ENCODE results near the gene LETMD1.
A peak's percentile ranks its signal among the peaks of the same experiment; 100 is the strongest.

The LETMD1 gene

GRCh38 chr12:51027342-51027835 is 20.7 kb upstream of the LETMD1 start:
- Histone ChIP-seq H3K4me3 (ENCODE audit: low read depth in 1 of 2, low read length in 2 of 2) (no peak overlapping the region), H3K36me3 (ENCODE audit: control insufficient read depth in 1 of 2, insufficient read depth in 2 of 2, low read length in 2 of 2) (peaks cover 0 to 10% of the 10 kb centered on the region in 2 donors), H3K27me3 (ENCODE audit: low read depth, low read length) (no peaks in the 10 kb centered on the region), H3K4me1 (ENCODE audit: control insufficient read depth in 1 of 2, insufficient read depth in 2 of 2, low read length in 2 of 2) (peaks cover 6 to 8% of the 10 kb centered on the region in 2 donors), H3K9me3 (ENCODE audit: control insufficient read depth in 1 of 2, low read length in 2 of 2) (no peaks in the 10 kb centered on the region), H3K27ac (ENCODE audit: low read length) (no peak overlapping the region)

- Histone ChIP-seq H3K27me3 (ENCODE audit: low read depth, low read length) (no peaks in the 10 kb centered on the region), H3K27ac (ENCODE audit: low read length) (peak overlapping the region; percentile 1), H3K9me3 (ENCODE audit: control insufficient read depth in 1 of 2, low read length in 2 of 2) (no peaks in the 10 kb centered on the region), H3K4me3 (ENCODE audit: low read depth in 1 of 2, low read length in 2 of 2) (no peak overlapping the region), H3K36me3 (ENCODE audit: control insufficient read depth in 1 of 2, insufficient read depth in 2 of 2, low read length in 2 of 2) (peaks cover 0 to 10% of the 10 kb centered on the region in 2 donors), H3K4me1 (ENCODE audit: control insufficient read depth in 1 of 2, insufficient read depth in 2 of 2, low read length in 2 of 2) (peaks cover 6 to 8% of the 10 kb centered on the region in 2 donors)
Measured at GRCh38 chr12:51028126-51028812, 19.9 kb upstream of the LETMD1 start.

- peaks cover 3 to 8% of the 10 kb centered on the region in 2 donors for H3K4me1 ChIP-seq (ENCODE audit: control insufficient read depth in 1 of 2, insufficient read depth in 2 of 2, low read length in 2 of 2)
- no peaks in the 10 kb centered on the region for H3K27me3 ChIP-seq (ENCODE audit: low read depth, low read length)
- H3K36me3 ChIP-seq (ENCODE audit: control insufficient read depth in 1 of 2, insufficient read depth in 2 of 2, low read length in 2 of 2) = peaks cover 0 to 10% of the 10 kb centered on the region in 2 donors
- H3K27ac ChIP-seq (ENCODE audit: low read length) = peak overlapping the region; percentile 1
- no peak overlapping the region for H3K4me3 ChIP-seq (ENCODE audit: low read depth in 1 of 2, low read length in 2 of 2)
- H3K9me3 ChIP-seq (ENCODE audit: control insufficient read depth in 1 of 2, low read length in 2 of 2) = no peaks in the 10 kb centered on the region
Measured at GRCh38 chr12:51028813-51029150, 19.3 kb upstream of the LETMD1 start.

GRCh38 chr12:51033048-51033447 is 15.1 kb upstream of the LETMD1 start:
- Histone ChIP-seq H3K4me3 (ENCODE audit: low read depth in 1 of 2, low read length in 2 of 2) (no peak overlapping the region), H3K36me3 (ENCODE audit: control insufficient read depth in 1 of 2, insufficient read depth in 2 of 2, low read length in 2 of 2) (no peaks in the 10 kb centered on the region), H3K9me3 (ENCODE audit: control insufficient read depth in 1 of 2, low read length in 2 of 2) (no peaks in the 10 kb centered on the region), H3K27ac (ENCODE audit: low read length) (no peak overlapping the region), H3K4me1 (ENCODE audit: control insufficient read depth in 1 of 2, insufficient read depth in 2 of 2, low read length in 2 of 2) (no peaks in the 10 kb centered on the region), H3K27me3 (ENCODE audit: low read depth, low read length) (no peaks in the 10 kb centered on the region)

- Histone ChIP-seq H3K4me3 (ENCODE audit: low read depth in 1 of 2, low read length in 2 of 2) (no peak overlapping the region), H3K27me3 (ENCODE audit: low read depth, low read length) (no peaks in the 10 kb centered on the region), H3K27ac (ENCODE audit: low read length) (no peak overlapping the region), H3K36me3 (ENCODE audit: control insufficient read depth in 1 of 2, insufficient read depth in 2 of 2, low read length in 2 of 2) (no peaks in the 10 kb centered on the region), H3K4me1 (ENCODE audit: control insufficient read depth in 1 of 2, insufficient read depth in 2 of 2, low read length in 2 of 2) (no peaks in the 10 kb centered on the region), H3K9me3 (ENCODE audit: control insufficient read depth in 1 of 2, low read length in 2 of 2) (no peaks in the 10 kb centered on the region)
Measured at GRCh38 chr12:51033457-51034089, 14.6 kb upstream of the LETMD1 start.

GRCh38 chr12:51036279-51036678 is 11.8 kb upstream of the LETMD1 start:
- no peak overlapping the region for H3K4me3 ChIP-seq (ENCODE audit: low read depth in 1 of 2, low read length in 2 of 2)
- no peaks in the 10 kb centered on the region for H3K9me3 ChIP-seq (ENCODE audit: control insufficient read depth in 1 of 2, low read length in 2 of 2)
- H3K36me3 ChIP-seq (ENCODE audit: control insufficient read depth in 1 of 2, insufficient read depth in 2 of 2, low read length in 2 of 2) = no peaks in the 10 kb centered on the region
- H3K4me1 ChIP-seq (ENCODE audit: control insufficient read depth in 1 of 2, insufficient read depth in 2 of 2, low read length in 2 of 2) = no peaks in the 10 kb centered on the region
- no peak overlapping the region for H3K27ac ChIP-seq (ENCODE audit: low read length)
- no peaks in the 10 kb centered on the region for H3K27me3 ChIP-seq (ENCODE audit: low read depth, low read length)

- H3K9me3 ChIP-seq (ENCODE audit: control insufficient read depth in 1 of 2, low read length in 2 of 2) = no peaks in the 10 kb centered on the region
- peaks cover 11 to 16% of the 10 kb centered on the region in 2 donors for H3K36me3 ChIP-seq (ENCODE audit: control insufficient read depth in 1 of 2, insufficient read depth in 2 of 2, low read length in 2 of 2)
- H3K4me1 ChIP-seq (ENCODE audit: control insufficient read depth in 1 of 2, insufficient read depth in 2 of 2, low read length in 2 of 2) = peaks cover 11 to 28% of the 10 kb centered on the region in 2 donors
- no peaks in the 10 kb centered on the region for H3K27me3 ChIP-seq (ENCODE audit: low read depth, low read length)
- H3K4me3 ChIP-seq (ENCODE audit: low read depth in 1 of 2, low read length in 2 of 2) = peak overlapping the region; percentile 74 to 88
- H3K27ac ChIP-seq (ENCODE audit: low read length) = peak overlapping the region; percentile 95
Measured at GRCh38 chr12:51048661-51049251, 629 bp downstream of the LETMD1 start.

- Histone ChIP-seq H3K9me3 (ENCODE audit: control insufficient read depth in 1 of 2, low read length in 2 of 2) (no peaks in the 10 kb centered on the region), H3K27ac (ENCODE audit: low read length) (peak overlapping the region; percentile 95), H3K27me3 (ENCODE audit: low read depth, low read length) (no peaks in the 10 kb centered on the region), H3K4me3 (ENCODE audit: low read depth in 1 of 2, low read length in 2 of 2) (peak overlapping the region; percentile 74 to 88), H3K4me1 (ENCODE audit: control insufficient read depth in 1 of 2, insufficient read depth in 2 of 2, low read length in 2 of 2) (peaks cover 11 to 28% of the 10 kb centered on the region in 2 donors), H3K36me3 (ENCODE audit: control insufficient read depth in 1 of 2, insufficient read depth in 2 of 2, low read length in 2 of 2) (peaks cover 18 to 24% of the 10 kb centered on the region in 2 donors)
Measured at GRCh38 chr12:51049525-51049924, 1.4 kb downstream of the LETMD1 start.

DNA sequence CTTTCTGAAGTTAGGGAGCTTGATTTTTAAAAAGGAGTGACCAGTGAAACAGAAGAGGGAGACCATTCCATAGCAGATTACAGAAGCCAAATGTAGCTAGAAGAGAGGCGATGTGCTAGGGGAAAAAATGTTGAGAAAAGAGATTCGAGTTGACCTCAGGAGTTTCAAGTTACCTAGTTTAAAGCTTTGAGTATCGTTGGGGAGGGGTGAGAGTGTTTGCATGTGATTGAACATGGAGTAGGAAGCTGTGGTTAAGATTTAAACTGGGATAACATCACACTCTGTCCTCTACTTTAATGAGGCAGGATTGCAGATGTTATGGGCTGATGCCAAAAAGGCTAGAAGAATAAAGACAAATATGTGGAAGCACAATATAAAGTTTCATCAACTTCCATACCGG is 3.7 kb downstream of the LETMD1 start:
- Histone ChIP-seq H3K9me3 (ENCODE audit: control insufficient read depth in 1 of 2, low read length in 2 of 2) (no peaks in the 10 kb centered on the region), H3K36me3 (ENCODE audit: control insufficient read depth in 1 of 2, insufficient read depth in 2 of 2, low read length in 2 of 2) (peaks cover 30 to 44% of the 10 kb centered on the region in 2 donors), H3K4me1 (ENCODE audit: control insufficient read depth in 1 of 2, insufficient read depth in 2 of 2, low read length in 2 of 2) (peaks cover 11 to 25% of the 10 kb centered on the region in 2 donors), H3K4me3 (ENCODE audit: low read depth in 1 of 2, low read length in 2 of 2) (no peak overlapping the region), H3K27ac (ENCODE audit: low read length) (no peak overlapping the region), H3K27me3 (ENCODE audit: low read depth, low read length) (no peaks in the 10 kb centered on the region)

DNA sequence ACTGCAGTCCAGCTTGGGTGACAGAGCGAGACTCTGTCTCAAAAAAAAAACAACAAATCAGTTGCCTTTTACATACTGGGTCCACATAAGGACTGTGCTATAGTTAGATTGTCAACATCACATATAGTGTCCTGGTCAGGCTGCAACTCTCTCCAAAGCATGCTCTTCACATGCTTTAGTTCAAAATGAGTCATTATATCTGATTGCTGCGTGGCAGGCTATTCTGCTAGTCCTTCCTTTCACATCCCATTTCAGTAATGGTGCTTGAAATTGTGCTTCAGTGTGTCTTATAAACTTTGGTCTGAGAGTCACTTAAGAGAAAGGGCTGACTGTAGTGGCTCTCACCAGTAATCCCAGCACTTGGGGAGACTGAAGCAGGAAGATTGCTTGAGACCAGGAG is 6.9 kb downstream of the LETMD1 start:
- no peak overlapping the region for H3K27ac ChIP-seq (ENCODE audit: low read length)
- no peaks in the 10 kb centered on the region for H3K4me1 ChIP-seq (ENCODE audit: control insufficient read depth in 1 of 2, insufficient read depth in 2 of 2, low read length in 2 of 2)
- no peak overlapping the region for H3K4me3 ChIP-seq (ENCODE audit: low read depth in 1 of 2, low read length in 2 of 2)
- peaks cover 47 to 74% of the 10 kb centered on the region in 2 donors for H3K36me3 ChIP-seq (ENCODE audit: control insufficient read depth in 1 of 2, insufficient read depth in 2 of 2, low read length in 2 of 2)
- no peaks in the 10 kb centered on the region for H3K9me3 ChIP-seq (ENCODE audit: control insufficient read depth in 1 of 2, low read length in 2 of 2)
- H3K27me3 ChIP-seq (ENCODE audit: low read depth, low read length) = no peaks in the 10 kb centered on the region

DNA sequence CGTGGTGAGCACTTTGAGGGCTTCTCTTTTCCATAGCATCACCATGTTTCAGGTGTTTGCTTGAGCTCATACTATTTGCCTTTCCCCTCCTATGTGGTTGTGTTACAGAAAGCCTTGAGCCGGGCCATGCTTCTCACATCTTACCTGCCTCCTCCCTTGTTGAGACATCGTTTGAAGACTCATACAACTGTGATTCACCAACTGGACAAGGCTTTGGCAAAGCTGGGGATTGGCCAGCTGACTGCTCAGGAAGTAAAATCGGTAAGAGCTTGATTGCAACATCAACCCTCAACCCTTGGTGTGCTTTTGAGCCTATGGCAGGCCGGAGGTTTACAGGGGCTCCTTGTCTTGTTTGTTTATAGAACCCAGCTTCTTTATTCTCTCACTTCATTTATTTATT is 8.1 kb downstream of the LETMD1 start:
- Histone ChIP-seq H3K4me1 (ENCODE audit: control insufficient read depth in 1 of 2, insufficient read depth in 2 of 2, low read length in 2 of 2) (no peaks in the 10 kb centered on the region), H3K4me3 (ENCODE audit: low read depth in 1 of 2, low read length in 2 of 2) (no peak overlapping the region), H3K36me3 (ENCODE audit: control insufficient read depth in 1 of 2, insufficient read depth in 2 of 2, low read length in 2 of 2) (peaks cover 51 to 79% of the 10 kb centered on the region in 2 donors), H3K27ac (ENCODE audit: low read length) (no peak overlapping the region), H3K27me3 (ENCODE audit: low read depth, low read length) (no peaks in the 10 kb centered on the region), H3K9me3 (ENCODE audit: control insufficient read depth in 1 of 2, low read length in 2 of 2) (no peaks in the 10 kb centered on the region)
